ENCODE measurements around the gene LIN37. TPM values are rescaled to one million over a fixed set of nuclear protein-coding genes. Genes with fewer than 3 reads are reported as not detected.

The LIN37 gene
- total and polyA plus RNA-seq, 9 of the 15 experiments (the other 6 are each of a cell fraction or from before 2014, with no cell fraction given): 1.2 to 12.5 (median 8.6) TPM

DNA sequence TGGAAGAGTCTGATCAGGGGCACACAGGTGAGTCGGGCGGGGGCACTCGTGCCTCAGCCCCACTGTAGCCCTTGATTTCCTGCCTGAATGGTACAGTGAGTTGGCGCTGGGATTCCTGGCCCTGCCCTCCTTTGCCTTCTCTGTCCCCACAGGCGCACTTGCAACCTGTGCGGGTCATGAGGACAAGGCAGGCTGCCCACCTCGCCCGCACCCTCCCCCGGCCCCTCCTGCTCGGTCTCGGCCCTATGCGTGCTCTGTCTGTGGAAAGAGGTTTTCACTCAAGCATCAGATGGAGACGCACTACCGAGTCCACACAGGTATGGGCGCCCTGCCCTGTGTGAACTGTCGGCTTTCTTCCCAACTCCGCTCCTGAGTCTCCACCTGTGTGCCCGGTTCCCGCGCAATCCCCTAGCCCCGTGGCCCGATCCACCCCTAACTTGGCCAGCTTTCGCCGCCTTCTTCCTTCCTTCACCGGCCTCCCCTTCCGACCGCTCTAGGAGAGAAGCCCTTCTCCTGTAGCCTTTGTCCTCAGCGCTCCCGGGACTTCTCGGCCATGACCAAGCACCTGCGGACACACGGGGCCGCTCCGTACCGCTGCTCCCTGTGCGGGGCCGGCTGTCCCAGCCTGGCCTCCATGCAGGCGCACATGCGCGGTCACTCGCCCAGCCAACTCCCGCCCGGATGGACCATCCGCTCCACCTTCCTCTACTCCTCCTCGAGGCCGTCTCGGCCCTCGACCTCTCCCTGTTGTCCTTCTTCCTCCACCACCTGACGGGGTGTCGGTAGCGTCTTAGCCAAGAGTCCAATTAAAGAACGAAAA is 32.2 kb upstream of the LIN37 start:
- no peaks in the 10 kb centered on the region for H3K9me3 ChIP-seq (replicated peaks; ENCODE audit: control insufficient read depth, insufficient read depth, low read depth, low read length)
- intact Hi-C loops (cut with micrococcal nuclease): loop anchor here (2.0 kb wide), 2 partner anchors 105 to 161 kb away; no protein-coding TSS in a partner anchor
- H3K4me2 ChIP-seq (ENCODE audit: insufficient read depth, low read length): peak overlapping the region; percentile 89
- peaks cover 14 to 60% of the 10 kb centered on the region in 2 experiments for H3K4me1 ChIP-seq (replicated peaks in 1 of 2; ENCODE audit: control insufficient read depth in 2 of 2, insufficient read depth in 2 of 2, low read length in 2 of 2)
- ATAC-seq (peak; percentile 25), DNase-seq (ENCODE audit: extremely low read depth in 1 of 4, low spot score in 3 of 4) (peak in 3 of 4 experiments; percentile 45 to 48 (median 47)), FAIRE-seq (no peak)
- ChIA-PET POLR2A (interaction anchor here (0.6 kb wide), 1 partner anchor 52 kb away, joined by 3 read pairs; no protein-coding TSS in a partner anchor), CTCF (ENCODE audit: low intra/inter-chr PET ratio) (interaction anchor here (0.6 to 3.0 kb wide), 10 partner anchors 15 to 364 kb away, joined by 3 to 76 read pairs (median 4); partner anchors contain the start of gene TMEM147)
- WGBS (ENCODE audit: insufficient coverage, low coverage, missing lambda C conversion rate): 45% methylated on average over 40 of the region's 52 CpGs
- peaks cover 6 to 32% of the 10 kb centered on the region in 2 experiments; a peak in 4 of 5 replicates for H3K27me3 ChIP-seq (ENCODE audit: control insufficient read depth in 2 of 2, insufficient read depth in 2 of 2, low read length in 2 of 2)
- no peaks in the 10 kb centered on the region for H3K9me1 ChIP-seq (ENCODE audit: control insufficient read depth, insufficient read depth, low read length)
- BruUV-seq (replicated peaks): no TSS peak
- H4K20me1 ChIP-seq (replicated peaks; ENCODE audit: control insufficient read depth, insufficient read depth, low read length): 0 out of 2 replicates have a peak, but pooled peaks cover 11% of the 10 kb centered on the region
- H3K4me3 ChIP-seq: peak overlapping the region; percentile 96
- peaks cover 28% of the 10 kb centered on the region for H3K79me2 ChIP-seq (ENCODE audit: control insufficient read depth, insufficient read depth, low read length)
- H3K36me3 ChIP-seq (ENCODE audit: control insufficient read depth, insufficient read depth, low read length): peaks cover 18% of the 10 kb centered on the region; the same call in 2 of the 3 replicates
- in situ Hi-C loops (cut with MboI): no loop called here
- H2AFZ ChIP-seq (ENCODE audit: low read depth, low read length): peak overlapping the region; percentile 94
- H3K9ac ChIP-seq (ENCODE audit: insufficient read depth in 1 of 2, low read depth in 2 of 2, low read length in 2 of 2): peak overlapping the region; percentile 78 to 91
- H3K27ac ChIP-seq (ENCODE audit: extremely low read depth, low read depth, low read length): peak overlapping the region; percentile 79
- TF ChIP-seq MCM7 (IDR thresholded peaks at IDR 0.05) (no peak), E2F3 (CRISPR knock-in tag; IDR thresholded peaks at IDR 0.05) (peak; percentile 58; the same call in 1 of the 2 replicates), IFI16 (CRISPR knock-in tag; IDR thresholded peaks at IDR 0.05) (no peak), ZNF175 (CRISPR knock-in tag; IDR thresholded peaks at IDR 0.05; ENCODE audit: low read depth) (0 out of 2 replicates have a peak, but pooled peaks have one; percentile 4)
- TF ChIP-seq, protein P1, sequence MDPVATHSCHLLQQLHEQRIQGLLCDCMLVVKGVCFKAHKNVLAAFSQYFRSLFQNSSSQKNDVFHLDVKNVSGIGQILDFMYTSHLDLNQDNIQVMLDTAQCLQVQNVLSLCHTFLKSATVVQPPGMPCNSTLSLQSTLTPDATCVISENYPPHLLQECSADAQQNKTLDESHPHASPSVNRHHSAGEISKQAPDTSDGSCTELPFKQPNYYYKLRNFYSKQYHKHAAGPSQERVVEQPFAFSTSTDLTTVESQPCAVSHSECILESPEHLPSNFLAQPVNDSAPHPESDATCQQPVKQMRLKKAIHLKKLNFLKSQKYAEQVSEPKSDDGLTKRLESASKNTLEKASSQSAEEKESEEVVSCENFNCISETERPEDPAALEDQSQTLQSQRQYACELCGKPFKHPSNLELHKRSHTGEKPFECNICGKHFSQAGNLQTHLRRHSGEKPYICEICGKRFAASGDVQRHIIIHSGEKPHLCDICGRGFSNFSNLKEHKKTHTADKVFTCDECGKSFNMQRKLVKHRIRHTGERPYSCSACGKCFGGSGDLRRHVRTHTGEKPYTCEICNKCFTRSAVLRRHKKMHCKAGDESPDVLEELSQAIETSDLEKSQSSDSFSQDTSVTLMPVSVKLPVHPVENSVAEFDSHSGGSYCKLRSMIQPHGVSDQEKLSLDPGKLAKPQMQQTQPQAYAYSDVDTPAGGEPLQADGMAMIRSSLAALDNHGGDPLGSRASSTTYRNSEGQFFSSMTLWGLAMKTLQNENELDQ (CRISPR knock-in tag; IDR thresholded peaks at IDR 0.05; ENCODE audit: borderline replicate concordance): no peak
- TF ChIP-seq, protein P2, sequence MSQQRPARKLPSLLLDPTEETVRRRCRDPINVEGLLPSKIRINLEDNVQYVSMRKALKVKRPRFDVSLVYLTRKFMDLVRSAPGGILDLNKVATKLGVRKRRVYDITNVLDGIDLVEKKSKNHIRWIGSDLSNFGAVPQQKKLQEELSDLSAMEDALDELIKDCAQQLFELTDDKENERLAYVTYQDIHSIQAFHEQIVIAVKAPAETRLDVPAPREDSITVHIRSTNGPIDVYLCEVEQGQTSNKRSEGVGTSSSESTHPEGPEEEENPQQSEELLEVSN (IDR thresholded peaks at IDR 0.05; ENCODE audit: borderline replicate concordance in 1 of 2, extremely low read depth in 1 of 2, insufficient read depth in 1 of 2, insufficient read length in 1 of 2, low read depth in 1 of 2, low read length in 1 of 2, poor library complexity in 1 of 2, severe bottlenecking in 1 of 2): peak; percentile 83 to 87
- TF ChIP-seq, protein P3, sequence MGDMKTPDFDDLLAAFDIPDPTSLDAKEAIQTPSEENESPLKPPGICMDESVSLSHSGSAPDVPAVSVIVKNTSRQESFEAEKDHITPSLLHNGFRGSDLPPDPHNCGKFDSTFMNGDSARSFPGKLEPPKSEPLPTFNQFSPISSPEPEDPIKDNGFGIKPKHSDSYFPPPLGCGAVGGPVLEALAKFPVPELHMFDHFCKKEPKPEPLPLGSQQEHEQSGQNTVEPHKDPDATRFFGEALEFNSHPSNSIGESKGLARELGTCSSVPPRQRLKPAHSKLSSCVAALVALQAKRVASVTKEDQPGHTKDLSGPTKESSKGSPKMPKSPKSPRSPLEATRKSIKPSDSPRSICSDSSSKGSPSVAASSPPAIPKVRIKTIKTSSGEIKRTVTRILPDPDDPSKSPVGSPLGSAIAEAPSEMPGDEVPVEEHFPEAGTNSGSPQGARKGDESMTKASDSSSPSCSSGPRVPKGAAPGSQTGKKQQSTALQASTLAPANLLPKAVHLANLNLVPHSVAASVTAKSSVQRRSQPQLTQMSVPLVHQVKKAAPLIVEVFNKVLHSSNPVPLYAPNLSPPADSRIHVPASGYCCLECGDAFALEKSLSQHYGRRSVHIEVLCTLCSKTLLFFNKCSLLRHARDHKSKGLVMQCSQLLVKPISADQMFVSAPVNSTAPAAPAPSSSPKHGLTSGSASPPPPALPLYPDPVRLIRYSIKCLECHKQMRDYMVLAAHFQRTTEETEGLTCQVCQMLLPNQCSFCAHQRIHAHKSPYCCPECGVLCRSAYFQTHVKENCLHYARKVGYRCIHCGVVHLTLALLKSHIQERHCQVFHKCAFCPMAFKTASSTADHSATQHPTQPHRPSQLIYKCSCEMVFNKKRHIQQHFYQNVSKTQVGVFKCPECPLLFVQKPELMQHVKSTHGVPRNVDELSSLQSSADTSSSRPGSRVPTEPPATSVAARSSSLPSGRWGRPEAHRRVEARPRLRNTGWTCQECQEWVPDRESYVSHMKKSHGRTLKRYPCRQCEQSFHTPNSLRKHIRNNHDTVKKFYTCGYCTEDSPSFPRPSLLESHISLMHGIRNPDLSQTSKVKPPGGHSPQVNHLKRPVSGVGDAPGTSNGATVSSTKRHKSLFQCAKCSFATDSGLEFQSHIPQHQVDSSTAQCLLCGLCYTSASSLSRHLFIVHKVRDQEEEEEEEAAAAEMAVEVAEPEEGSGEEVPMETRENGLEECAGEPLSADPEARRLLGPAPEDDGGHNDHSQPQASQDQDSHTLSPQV (IDR thresholded peaks at IDR 0.05): 0 out of 2 replicates have a peak, but pooled peaks have one; percentile 25
- TF ChIP-seq, protein P4, sequence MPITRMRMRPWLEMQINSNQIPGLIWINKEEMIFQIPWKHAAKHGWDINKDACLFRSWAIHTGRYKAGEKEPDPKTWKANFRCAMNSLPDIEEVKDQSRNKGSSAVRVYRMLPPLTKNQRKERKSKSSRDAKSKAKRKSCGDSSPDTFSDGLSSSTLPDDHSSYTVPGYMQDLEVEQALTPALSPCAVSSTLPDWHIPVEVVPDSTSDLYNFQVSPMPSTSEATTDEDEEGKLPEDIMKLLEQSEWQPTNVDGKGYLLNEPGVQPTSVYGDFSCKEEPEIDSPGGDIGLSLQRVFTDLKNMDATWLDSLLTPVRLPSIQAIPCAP (CRISPR knock-in tag; IDR thresholded peaks at IDR 0.05; ENCODE audit: borderline replicate concordance): no peak

Measured in K562 (cell line).